Right lobe of liver (tissue), 4 donors: Measurements from ENCODE around the gene TTC28.

ENCODE experiments used
- CTCF ChIP-seq, 4 donors: fragments of 200-600 bp in 3 of 4; fragments of 450-650 bp in 1 of 4; IDR thresholded peaks; one replicate each; pipeline versions ENCODE4 v1.5.1 to v1.8.0; 2016 to 2022; ENCODE audit warnings: antibody characterized with exemption in 4 of 4, mild to moderate bottlenecking in 2 of 4
- POLR2A ChIP-seq: fragments of 450-650 bp; IDR thresholded peaks from one replicate; pipeline ENCODE4 v1.6.1; 2017; ENCODE audit warnings: antibody characterized with exemption, mild to moderate bottlenecking
- donor health status: DM: no; HTN: no; CAD: no.
- donor health status: DM: no; HTN: no; CAD: no.
- donor health status: DM: no; HTN: yes; CAD: no.

- TF ChIP-seq CTCF (IDR thresholded peaks at IDR 0.05), result no peak
- no peak for TF ChIP-seq POLR2A
These were observed 82.0 kb downstream of the TTC28 start for GRCh38 chr22:28597665-28598064.
